Measurements from ENCODE around the gene UBE2L5.

The UBE2L5 gene

GRCh38 chr13:30396434-30397075 lies 25.7 kb upstream of the UBE2L5 start:
- no peaks in the 10 kb centered on the region for H3K9me3 Mint-ChIP-seq
- peak overlapping the region; percentile 98 for H3K27ac Mint-ChIP-seq
- H3K4me3 Mint-ChIP-seq, result peak overlapping the region; percentile 23
- H3K4me1 Mint-ChIP-seq, result peaks cover 31% of the 10 kb centered on the region
- H3K27me3 Mint-ChIP-seq, result no peaks in the 10 kb centered on the region
- peak; percentile 57 for ATAC-seq
- H3K36me3 Mint-ChIP-seq, result no peaks in the 10 kb centered on the region

GRCh38 chr13:30398601-30399072 lies 23.7 kb upstream of the UBE2L5 start:
- H3K4me3 Mint-ChIP-seq, result no peak overlapping the region
- H3K4me1 Mint-ChIP-seq, result peaks cover 31% of the 10 kb centered on the region
- ATAC-seq, result no peak
- H3K9me3 Mint-ChIP-seq, result no peaks in the 10 kb centered on the region
- no peak overlapping the region for H3K27ac Mint-ChIP-seq
- H3K36me3 Mint-ChIP-seq, result no peaks in the 10 kb centered on the region
- H3K27me3 Mint-ChIP-seq, result no peaks in the 10 kb centered on the region

DNA sequence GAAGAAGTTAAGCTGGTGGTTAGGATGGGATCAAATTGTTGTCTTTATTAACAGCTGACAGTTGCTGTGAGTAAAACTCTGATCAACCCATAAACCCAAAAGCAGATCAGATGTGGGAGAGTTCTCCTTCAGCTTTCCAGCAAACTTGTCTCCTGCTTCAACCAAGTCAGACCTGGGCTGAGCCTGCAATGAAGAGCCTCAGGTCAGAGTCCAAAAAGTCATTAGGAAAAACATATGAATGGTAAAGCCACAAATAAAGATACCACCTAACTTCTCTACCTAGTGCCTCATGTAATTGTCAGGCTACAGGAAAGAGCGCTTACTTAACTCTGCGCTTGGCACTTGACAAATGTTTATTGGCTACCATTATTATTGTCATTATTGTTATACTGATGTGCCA lies 21.9 kb upstream of the UBE2L5 start:
- Mint-ChIP-seq H3K36me3 (no peaks in the 10 kb centered on the region), H3K27me3 (no peaks in the 10 kb centered on the region), H3K4me3 (no peak overlapping the region), H3K4me1 (peaks cover 17% of the 10 kb centered on the region), H3K27ac (no peak overlapping the region), H3K9me3 (no peaks in the 10 kb centered on the region)
- ATAC-seq, result no peak

- no peaks in the 10 kb centered on the region for H3K9me3 Mint-ChIP-seq
- H3K4me1 Mint-ChIP-seq, result peaks cover 9% of the 10 kb centered on the region
- H3K27me3 Mint-ChIP-seq, result no peaks in the 10 kb centered on the region
- peak overlapping the region; percentile 54 for H3K27ac Mint-ChIP-seq
- H3K4me3 Mint-ChIP-seq, result no peak overlapping the region
- no peaks in the 10 kb centered on the region for H3K36me3 Mint-ChIP-seq
- no peak for ATAC-seq
These were observed 20.9 kb upstream of the UBE2L5 start for GRCh38 chr13:30401347-30401746.

DNA sequence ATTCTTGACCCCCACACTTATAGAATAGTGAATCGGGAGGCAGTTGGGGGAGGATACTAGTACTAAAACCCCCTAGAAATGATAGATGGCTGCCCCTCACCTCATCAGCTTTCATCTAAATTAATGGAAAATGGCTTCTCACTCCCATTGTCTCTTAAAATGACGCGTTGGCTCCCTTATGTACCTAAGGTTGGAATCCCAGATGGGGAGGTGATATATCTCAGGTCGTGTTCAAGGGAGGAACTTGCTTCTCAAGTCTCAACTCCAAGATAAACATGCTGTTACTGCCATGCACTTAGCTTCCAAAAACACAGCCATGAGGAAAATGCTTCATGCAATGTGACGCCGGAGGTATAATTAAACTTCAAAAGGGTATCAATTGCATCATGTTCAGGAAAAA lies 18.8 kb upstream of the UBE2L5 start:
- no peaks in the 10 kb centered on the region for H3K27me3 Mint-ChIP-seq
- no peak overlapping the region for H3K4me3 Mint-ChIP-seq
- H3K36me3 Mint-ChIP-seq, result no peaks in the 10 kb centered on the region
- no peaks in the 10 kb centered on the region for H3K9me3 Mint-ChIP-seq
- no peak overlapping the region for H3K27ac Mint-ChIP-seq
- peaks cover 21% of the 10 kb centered on the region for H3K4me1 Mint-ChIP-seq
- ATAC-seq, result no peak

GRCh38 chr13:30404207-30404606 lies 18.1 kb upstream of the UBE2L5 start:
- Mint-ChIP-seq H3K27me3 (no peaks in the 10 kb centered on the region), H3K27ac (no peak overlapping the region), H3K4me1 (peaks cover 27% of the 10 kb centered on the region), H3K4me3 (no peak overlapping the region), H3K36me3 (no peaks in the 10 kb centered on the region), H3K9me3 (no peaks in the 10 kb centered on the region)
- no peak for ATAC-seq

- Mint-ChIP-seq H3K9me3 (no peaks in the 10 kb centered on the region), H3K4me1 (peaks cover 42% of the 10 kb centered on the region), H3K4me3 (no peak overlapping the region), H3K27ac (peak overlapping the region; percentile 85), H3K27me3 (no peaks in the 10 kb centered on the region), H3K36me3 (no peaks in the 10 kb centered on the region)
- no peak for ATAC-seq
These were observed 15.4 kb upstream of the UBE2L5 start for GRCh38 chr13:30406779-30407416.

DNA sequence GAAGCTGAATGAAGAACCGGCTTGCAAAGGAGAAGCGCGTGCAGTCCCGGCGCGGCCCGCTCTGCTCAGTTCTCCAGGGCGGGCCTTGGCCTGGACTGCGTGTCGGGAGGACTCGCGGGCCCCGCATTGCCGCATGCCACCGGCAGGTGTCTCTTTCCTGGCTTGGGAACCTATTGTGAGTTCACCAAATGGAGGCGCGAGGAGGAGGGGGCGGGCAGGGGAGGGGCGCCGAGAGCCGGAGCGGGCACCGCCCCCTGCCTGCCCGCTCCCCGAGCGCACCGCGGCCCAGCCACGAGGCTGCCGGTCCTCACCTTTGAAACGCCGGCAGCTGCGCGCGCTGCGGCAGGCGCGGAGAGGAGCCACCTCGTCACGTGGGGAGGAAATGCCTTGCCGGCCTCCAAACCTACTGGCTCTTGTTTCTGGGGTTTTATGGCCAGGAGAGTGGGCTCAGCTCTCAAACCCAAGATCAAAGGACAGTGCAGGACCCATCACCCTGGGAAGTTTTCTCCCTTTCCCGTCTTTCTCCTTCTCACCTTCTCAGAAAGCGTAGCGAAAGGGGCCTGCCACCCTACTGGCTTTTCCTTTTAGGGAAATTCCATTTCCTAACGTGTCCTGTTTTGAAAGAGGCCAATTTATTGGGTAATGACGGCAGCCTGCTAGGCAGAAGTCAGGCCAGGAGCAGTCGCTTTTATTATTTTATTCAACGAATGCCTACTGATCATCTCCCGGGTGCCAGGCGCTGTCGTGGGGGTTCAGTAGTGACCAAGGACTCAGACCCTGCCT lies 13.8 kb upstream of the UBE2L5 start:
- Mint-ChIP-seq H3K9me3 (no peaks in the 10 kb centered on the region), H3K27me3 (no peaks in the 10 kb centered on the region), H3K36me3 (no peaks in the 10 kb centered on the region), H3K27ac (peak overlapping the region; percentile 85), H3K4me1 (peaks cover 51% of the 10 kb centered on the region), H3K4me3 (peak overlapping the region; percentile 76)
- peak; percentile 93 for ATAC-seq

DNA sequence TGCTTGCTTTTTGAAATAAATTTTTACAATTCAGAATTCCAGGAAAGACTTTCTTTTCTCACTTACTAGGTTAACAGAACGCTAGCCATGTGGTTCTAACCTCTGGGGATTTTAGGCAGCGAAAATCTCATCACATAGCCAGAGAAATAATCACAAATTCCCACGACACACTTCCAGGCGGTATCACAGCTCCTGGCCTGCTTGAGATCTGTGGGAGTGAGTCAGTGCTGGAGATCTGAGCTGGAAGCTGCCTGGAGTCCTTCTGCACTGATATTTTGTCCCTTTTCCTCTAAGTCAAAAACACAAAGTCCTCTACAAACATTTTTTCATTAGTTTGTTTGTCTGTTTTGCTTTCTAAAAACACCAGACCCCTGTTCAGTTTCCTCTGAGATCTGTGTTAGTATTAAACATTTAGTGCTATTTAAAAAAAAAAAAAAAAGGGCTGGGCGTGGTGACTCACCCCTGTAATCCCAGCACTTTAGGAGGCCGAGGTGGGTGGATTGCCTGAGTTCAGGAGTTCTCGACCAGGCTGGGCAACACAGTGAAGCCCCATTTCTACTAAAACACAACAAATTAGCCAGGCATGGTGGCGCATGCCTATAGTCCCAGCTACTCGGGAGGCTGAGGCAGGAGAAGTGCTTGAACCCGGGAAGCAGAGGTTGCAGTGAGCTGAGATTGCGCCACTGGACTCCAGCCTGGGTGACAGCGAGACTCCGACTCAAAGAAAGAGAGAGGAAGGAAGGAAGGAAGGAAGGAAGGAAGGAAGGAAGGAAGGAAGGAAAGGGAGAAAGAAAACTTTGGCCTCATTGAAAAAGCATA lies 12.2 kb upstream of the UBE2L5 start:
- Mint-ChIP-seq H3K4me1 (peaks cover 67% of the 10 kb centered on the region), H3K9me3 (no peaks in the 10 kb centered on the region), H3K27me3 (no peaks in the 10 kb centered on the region), H3K4me3 (no peak overlapping the region), H3K27ac (peak overlapping the region; percentile 48), H3K36me3 (no peaks in the 10 kb centered on the region)
- ATAC-seq, result no peak

GRCh38 chr13:30410705-30411125 lies 11.6 kb upstream of the UBE2L5 start:
- Mint-ChIP-seq H3K9me3 (no peaks in the 10 kb centered on the region), H3K36me3 (no peaks in the 10 kb centered on the region), H3K27ac (peak overlapping the region; percentile 48), H3K27me3 (no peaks in the 10 kb centered on the region), H3K4me1 (peaks cover 73% of the 10 kb centered on the region), H3K4me3 (no peak overlapping the region)
- no peak for ATAC-seq

DNA sequence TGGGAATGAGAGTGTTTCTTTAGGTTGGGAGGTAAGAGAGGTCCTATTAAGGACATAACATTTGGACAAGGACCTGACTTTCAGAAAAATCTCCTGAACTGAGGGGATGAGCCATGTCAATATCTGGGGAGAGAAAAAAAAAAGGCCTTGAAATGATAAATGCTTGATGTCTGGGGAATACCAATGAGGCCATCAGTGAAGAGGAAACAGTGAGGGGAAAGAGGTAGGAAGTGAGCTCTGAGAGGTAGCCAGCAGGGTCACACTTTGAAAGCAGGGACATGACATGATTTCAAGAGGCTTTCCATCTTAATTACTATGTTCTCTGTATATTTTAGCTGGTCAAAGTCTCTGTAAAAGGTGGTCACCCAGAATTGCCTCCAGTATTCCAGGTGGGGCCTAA lies 9.9 kb upstream of the UBE2L5 start:
- peak overlapping the region; percentile 4 for H3K27ac Mint-ChIP-seq
- no peak for ATAC-seq

GRCh38 chr13:30413842-30414241 lies 8.5 kb upstream of the UBE2L5 start:
- Mint-ChIP-seq H3K4me1 (peaks cover 70% of the 10 kb centered on the region), H3K27ac (peak overlapping the region; percentile 60), H3K4me3 (no peak overlapping the region), H3K36me3 (no peaks in the 10 kb centered on the region), H3K27me3 (no peaks in the 10 kb centered on the region), H3K9me3 (no peaks in the 10 kb centered on the region)
- ATAC-seq, result no peak

More for the DNA sequence above, 9.9 kb upstream of the UBE2L5 start:
- no peak overlapping the region for H3K4me3 Mint-ChIP-seq
- H3K4me1 Mint-ChIP-seq, result peaks cover 73% of the 10 kb centered on the region
- H3K27me3 Mint-ChIP-seq, result no peaks in the 10 kb centered on the region
- H3K36me3 Mint-ChIP-seq, result no peaks in the 10 kb centered on the region
- H3K9me3 Mint-ChIP-seq, result no peaks in the 10 kb centered on the region

GRCh38 chr13:30415430-30416030 lies 6.8 kb upstream of the UBE2L5 start:
- no peaks in the 10 kb centered on the region for H3K27me3 Mint-ChIP-seq
- peak overlapping the region; percentile 78 for H3K27ac Mint-ChIP-seq
- H3K36me3 Mint-ChIP-seq, result no peaks in the 10 kb centered on the region
- H3K4me3 Mint-ChIP-seq, result peak overlapping the region; percentile 64
- peaks cover 64% of the 10 kb centered on the region for H3K4me1 Mint-ChIP-seq
- H3K9me3 Mint-ChIP-seq, result no peaks in the 10 kb centered on the region
- peak; percentile 82 for ATAC-seq

DNA sequence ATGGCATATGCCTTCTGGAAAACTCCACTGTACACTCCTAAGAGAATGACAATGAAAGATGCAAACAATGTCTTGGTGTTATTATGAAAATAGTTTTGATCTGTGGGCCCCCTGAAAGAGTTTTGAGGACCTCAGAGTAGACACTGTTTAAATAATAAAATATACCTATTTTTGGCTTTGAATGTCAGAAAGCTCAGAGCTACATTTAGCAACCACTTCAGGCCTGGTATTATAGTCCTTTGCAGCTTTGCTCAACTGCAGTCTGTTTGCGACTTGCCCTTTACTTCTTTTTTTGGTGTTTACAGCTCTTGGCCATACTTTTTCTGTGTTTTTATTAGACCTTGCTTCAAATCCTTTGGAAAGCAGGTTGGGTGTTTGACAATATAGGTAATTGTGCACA lies 5.8 kb upstream of the UBE2L5 start:
- Mint-ChIP-seq H3K4me3 (no peak overlapping the region), H3K4me1 (peaks cover 71% of the 10 kb centered on the region), H3K27ac (no peak overlapping the region), H3K36me3 (no peaks in the 10 kb centered on the region), H3K9me3 (no peaks in the 10 kb centered on the region), H3K27me3 (no peaks in the 10 kb centered on the region)
- no peak for ATAC-seq

All from stimulated activated memory B cell treated with anti-CD40 and anti-IgM and Interleukin-4, amounts not matched to agents 10 μg/mL and 1 μg/mL and 100 μg/mL, for 72 hours (primary cell).